Measurements from ENCODE around the gene PHEX.

DNA sequence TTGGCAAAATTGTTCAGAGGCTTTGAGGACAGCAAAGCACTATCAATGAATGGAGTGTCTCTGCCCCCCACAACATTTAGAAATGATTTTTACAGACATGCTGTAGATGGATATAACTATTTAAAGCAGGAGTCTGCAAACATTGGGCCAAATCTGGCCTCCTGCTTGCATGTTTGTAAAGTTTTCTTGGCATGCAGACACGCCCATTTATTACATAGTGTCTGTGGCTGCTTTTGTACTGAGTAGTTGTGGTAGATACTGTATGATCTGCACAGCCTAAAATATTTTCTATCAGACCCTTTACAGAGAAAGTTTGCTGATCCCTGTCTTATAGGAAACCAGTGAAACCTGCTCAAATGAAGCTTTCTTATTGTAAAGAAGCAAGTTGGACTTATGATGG is 45.5 kb upstream of the PHEX start:
- TF ChIP-seq, protein P1, sequence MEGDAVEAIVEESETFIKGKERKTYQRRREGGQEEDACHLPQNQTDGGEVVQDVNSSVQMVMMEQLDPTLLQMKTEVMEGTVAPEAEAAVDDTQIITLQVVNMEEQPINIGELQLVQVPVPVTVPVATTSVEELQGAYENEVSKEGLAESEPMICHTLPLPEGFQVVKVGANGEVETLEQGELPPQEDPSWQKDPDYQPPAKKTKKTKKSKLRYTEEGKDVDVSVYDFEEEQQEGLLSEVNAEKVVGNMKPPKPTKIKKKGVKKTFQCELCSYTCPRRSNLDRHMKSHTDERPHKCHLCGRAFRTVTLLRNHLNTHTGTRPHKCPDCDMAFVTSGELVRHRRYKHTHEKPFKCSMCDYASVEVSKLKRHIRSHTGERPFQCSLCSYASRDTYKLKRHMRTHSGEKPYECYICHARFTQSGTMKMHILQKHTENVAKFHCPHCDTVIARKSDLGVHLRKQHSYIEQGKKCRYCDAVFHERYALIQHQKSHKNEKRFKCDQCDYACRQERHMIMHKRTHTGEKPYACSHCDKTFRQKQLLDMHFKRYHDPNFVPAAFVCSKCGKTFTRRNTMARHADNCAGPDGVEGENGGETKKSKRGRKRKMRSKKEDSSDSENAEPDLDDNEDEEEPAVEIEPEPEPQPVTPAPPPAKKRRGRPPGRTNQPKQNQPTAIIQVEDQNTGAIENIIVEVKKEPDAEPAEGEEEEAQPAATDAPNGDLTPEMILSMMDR (IDR thresholded peaks at IDR 0.05), result no peak
- TF ChIP-seq EP300 (IDR thresholded peaks at IDR 0.05) (no peak), POLR2AphosphoS5 (IDR thresholded peaks at IDR 0.05) (no peak)

Data from esophagus muscularis mucosa (tissue), 4 donors.